HG03520 (cell line): ENCODE results near the gene ELFN1.

Experiments used
- ATAC-seq: cut with Tn5 transposase; IDR thresholded peaks from one replicate; pipeline ENCODE4 v1.9.1; 2021; ENCODE audit warnings: mild to moderate bottlenecking, moderate library complexity; ENCODE audit not compliant: unreplicated experiment

ELFN1 gene

GRCh38 chr7:1693419-1693990, 23.4 kb downstream of the ELFN1 start:
- ATAC-seq, result no peak

- no peak for ATAC-seq
Measured at GRCh38 chr7:1693991-1694524, 24.0 kb downstream of the ELFN1 start.

GRCh38 chr7:1694611-1695511, 24.8 kb downstream of the ELFN1 start:
- no peak for ATAC-seq

- no peak for ATAC-seq
Measured at GRCh38 chr7:1695800-1696454, 25.9 kb downstream of the ELFN1 start.

GRCh38 chr7:1696671-1697498, 26.8 kb downstream of the ELFN1 start:
- no peak for ATAC-seq

GRCh38 chr7:1697499-1698125, 27.5 kb downstream of the ELFN1 start:
- ATAC-seq, result no peak

GRCh38 chr7:1698201-1698600, 28.1 kb downstream of the ELFN1 start:
- no peak for ATAC-seq

GRCh38 chr7:1698951-1699350, 28.9 kb downstream of the ELFN1 start:
- no peak for ATAC-seq

GRCh38 chr7:1700086-1700485, 30.0 kb downstream of the ELFN1 start:
- no peak for ATAC-seq

GRCh38 chr7:1700536-1701333, 30.7 kb downstream of the ELFN1 start:
- no peak for ATAC-seq

- no peak for ATAC-seq
Measured at GRCh38 chr7:1702652-1703051, 32.6 kb downstream of the ELFN1 start.

- ATAC-seq, result no peak
Measured at GRCh38 chr7:1703441-1703840, 33.4 kb downstream of the ELFN1 start.

GRCh38 chr7:1703871-1704810, 34.1 kb downstream of the ELFN1 start:
- ATAC-seq, result no peak

GRCh38 chr7:1704811-1705738, 35.0 kb downstream of the ELFN1 start:
- ATAC-seq, result no peak

GRCh38 chr7:1705856-1706255, 35.8 kb downstream of the ELFN1 start:
- ATAC-seq, result no peak

- ATAC-seq, result no peak
Measured at GRCh38 chr7:1706381-1706720, 36.3 kb downstream of the ELFN1 start.
